ENCODE data around the gene DIRAS1.

DIRAS1 gene

DNA sequence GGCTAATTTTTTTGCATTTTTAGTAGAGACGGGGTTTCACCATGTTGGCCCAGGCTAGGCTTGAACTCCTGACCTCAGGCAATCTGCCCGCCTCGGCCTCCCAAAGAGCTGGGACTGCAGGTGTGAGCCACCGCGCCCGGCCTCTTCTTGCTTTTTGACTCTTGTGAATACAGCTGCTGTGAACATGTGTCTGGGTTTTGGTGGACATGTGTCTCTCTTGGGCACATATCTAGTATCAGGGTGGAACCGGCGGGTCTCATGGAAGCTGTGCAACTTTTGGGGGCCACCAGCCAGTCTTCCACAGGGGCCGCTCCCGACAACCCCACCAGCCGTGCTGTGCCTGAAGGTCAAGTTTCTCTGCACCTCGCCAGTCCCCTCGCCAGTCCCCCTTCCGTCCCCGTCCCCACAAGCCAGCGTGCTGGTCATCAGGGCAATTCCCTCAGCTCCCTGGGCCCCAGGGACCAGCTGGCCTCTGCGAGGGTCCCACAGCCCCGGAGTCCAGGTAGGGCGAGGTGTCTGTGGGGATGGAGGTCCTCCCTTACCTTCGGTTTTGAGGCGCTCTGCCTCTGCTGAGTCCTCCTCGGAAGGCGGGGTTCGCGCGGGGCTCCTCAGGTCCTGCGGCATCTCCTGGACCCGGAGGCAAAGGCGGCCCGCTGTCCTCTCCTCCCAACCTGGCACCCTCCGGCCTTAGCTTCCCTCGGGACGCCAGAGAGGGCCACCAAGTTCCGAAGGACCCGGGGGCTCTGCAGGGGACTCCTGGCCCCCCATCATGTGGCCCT is 45.6 kb upstream of the DIRAS1 start:
- no peaks in the 10 kb centered on the region for H3K9me3 Mint-ChIP-seq
- H3K4me1 Mint-ChIP-seq: peaks cover 10% of the 10 kb centered on the region
- H3K27ac Mint-ChIP-seq: no peak overlapping the region
- TF ChIP-seq, protein P1, sequence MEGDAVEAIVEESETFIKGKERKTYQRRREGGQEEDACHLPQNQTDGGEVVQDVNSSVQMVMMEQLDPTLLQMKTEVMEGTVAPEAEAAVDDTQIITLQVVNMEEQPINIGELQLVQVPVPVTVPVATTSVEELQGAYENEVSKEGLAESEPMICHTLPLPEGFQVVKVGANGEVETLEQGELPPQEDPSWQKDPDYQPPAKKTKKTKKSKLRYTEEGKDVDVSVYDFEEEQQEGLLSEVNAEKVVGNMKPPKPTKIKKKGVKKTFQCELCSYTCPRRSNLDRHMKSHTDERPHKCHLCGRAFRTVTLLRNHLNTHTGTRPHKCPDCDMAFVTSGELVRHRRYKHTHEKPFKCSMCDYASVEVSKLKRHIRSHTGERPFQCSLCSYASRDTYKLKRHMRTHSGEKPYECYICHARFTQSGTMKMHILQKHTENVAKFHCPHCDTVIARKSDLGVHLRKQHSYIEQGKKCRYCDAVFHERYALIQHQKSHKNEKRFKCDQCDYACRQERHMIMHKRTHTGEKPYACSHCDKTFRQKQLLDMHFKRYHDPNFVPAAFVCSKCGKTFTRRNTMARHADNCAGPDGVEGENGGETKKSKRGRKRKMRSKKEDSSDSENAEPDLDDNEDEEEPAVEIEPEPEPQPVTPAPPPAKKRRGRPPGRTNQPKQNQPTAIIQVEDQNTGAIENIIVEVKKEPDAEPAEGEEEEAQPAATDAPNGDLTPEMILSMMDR (IDR thresholded peaks at IDR 0.05; ENCODE audit: unreplicated experiment in 3 of 3): no peak
- peaks cover 12% of the 10 kb centered on the region for H3K36me3 Mint-ChIP-seq (ENCODE audit: low read depth)
- H3K27me3 Mint-ChIP-seq (ENCODE audit: low read depth): no peaks in the 10 kb centered on the region
- no peak overlapping the region for H3K4me3 Mint-ChIP-seq

- Mint-ChIP-seq H3K4me1 (peaks cover 4% of the 10 kb centered on the region), H3K36me3 (ENCODE audit: low read depth) (peaks cover 12% of the 10 kb centered on the region), H3K27me3 (ENCODE audit: low read depth) (no peaks in the 10 kb centered on the region), H3K9me3 (no peaks in the 10 kb centered on the region), H3K4me3 (no peak overlapping the region), H3K27ac (no peak overlapping the region)
- TF ChIP-seq, protein P1 (IDR thresholded peaks at IDR 0.05; ENCODE audit: unreplicated experiment in 3 of 3): no peak
Measured at GRCh38 chr19:2765376-2765775, 44.2 kb upstream of the DIRAS1 start.

DNA sequence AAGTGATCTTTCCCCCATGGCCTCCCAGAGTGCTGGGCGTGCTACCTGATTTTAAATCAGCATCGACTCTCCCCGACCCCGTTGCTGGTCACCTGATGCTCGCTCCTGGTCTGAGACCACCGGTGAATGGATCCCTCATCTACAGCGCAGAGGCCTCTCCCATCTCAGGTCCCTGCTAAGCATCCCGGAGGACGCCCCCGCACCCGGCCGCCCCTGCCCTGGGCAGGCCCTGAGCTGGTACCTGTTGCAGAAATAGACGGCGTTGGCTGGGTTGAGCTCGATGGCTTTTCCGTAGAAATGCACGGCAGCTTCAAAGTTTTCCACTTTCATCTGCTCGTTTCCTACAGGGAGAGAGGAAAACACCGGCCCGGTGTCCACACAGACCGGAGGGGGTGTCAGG is 43.8 kb upstream of the DIRAS1 start:
- TF ChIP-seq, protein P1 (IDR thresholded peaks at IDR 0.05; ENCODE audit: unreplicated experiment in 3 of 3): no peak
- Mint-ChIP-seq H3K36me3 (ENCODE audit: low read depth) (peaks cover 14% of the 10 kb centered on the region), H3K27me3 (ENCODE audit: low read depth) (no peaks in the 10 kb centered on the region), H3K4me3 (no peak overlapping the region), H3K27ac (no peak overlapping the region), H3K9me3 (no peaks in the 10 kb centered on the region), H3K4me1 (peaks cover under 1% of the 10 kb centered on the region)

DNA sequence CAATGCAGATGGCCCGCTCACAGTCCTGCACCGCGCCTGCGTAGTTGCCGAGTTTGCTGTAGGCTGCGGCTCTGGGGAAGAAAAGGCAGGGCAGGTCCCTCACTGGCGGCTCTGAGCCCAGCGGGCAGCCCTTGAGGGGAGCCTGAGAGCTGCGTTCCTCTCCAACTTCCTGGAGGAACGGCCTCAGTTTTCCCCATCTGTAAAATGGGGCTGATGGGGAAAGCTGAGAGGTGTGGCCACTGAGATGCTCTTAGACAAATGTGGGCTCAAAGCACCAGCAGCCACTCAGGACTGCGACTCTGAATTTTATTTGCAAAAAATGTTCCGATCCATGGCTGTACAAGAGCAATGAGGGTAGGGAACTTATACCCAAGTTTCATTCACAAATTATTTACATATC is 42.5 kb upstream of the DIRAS1 start:
- Mint-ChIP-seq H3K4me3 (no peak overlapping the region), H3K27ac (no peak overlapping the region), H3K9me3 (no peaks in the 10 kb centered on the region), H3K27me3 (ENCODE audit: low read depth) (no peaks in the 10 kb centered on the region), H3K4me1 (no peaks in the 10 kb centered on the region), H3K36me3 (ENCODE audit: low read depth) (peaks cover 23% of the 10 kb centered on the region)
- TF ChIP-seq, protein P1 (IDR thresholded peaks at IDR 0.05; ENCODE audit: unreplicated experiment in 3 of 3): no peak

DNA sequence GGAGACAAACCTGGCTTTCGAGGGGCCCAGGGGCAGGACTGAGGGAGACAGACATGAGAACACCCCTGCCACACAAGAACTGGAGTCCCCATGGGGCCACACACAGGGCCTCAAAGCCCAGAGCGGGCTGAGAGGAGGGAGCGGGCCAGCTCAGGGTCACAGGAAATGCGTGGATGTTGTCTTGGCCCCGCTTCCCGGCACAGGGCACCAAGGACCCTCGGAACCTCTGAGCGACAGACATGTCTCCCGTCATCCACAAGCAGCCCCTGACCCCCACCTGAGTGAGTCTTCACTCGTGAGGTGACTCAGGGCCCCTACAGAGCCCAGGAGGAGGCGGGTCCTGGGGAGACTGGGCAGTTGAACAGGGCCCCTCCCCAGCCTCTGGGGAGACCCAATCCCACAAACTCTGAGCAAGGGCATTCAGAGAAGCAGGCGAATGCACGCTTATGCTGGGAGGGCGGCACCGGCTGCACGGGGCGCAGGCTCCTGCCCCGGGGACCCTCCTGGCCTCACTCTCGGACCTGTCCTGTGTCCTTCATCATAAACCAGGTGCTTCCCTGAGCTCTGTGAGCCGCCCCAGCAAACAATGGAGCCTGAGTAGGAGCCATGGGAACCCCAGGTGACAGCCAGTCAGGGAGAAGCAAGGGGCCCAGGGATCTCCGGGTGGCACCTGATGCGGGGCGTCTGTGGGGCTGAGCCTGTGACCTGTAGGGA is 41.8 kb upstream of the DIRAS1 start:
- Mint-ChIP-seq H3K27me3 (ENCODE audit: low read depth) (no peaks in the 10 kb centered on the region), H3K4me3 (no peak overlapping the region), H3K9me3 (no peaks in the 10 kb centered on the region), H3K36me3 (ENCODE audit: low read depth) (peaks cover 26% of the 10 kb centered on the region), H3K4me1 (no peaks in the 10 kb centered on the region), H3K27ac (no peak overlapping the region)
- TF ChIP-seq, protein P1 (IDR thresholded peaks at IDR 0.05; ENCODE audit: unreplicated experiment in 3 of 3): no peak

Measured in nephron (organoid).